ENCODE results near the gene AP5Z1. TPM values are rescaled to one million over a fixed set of nuclear protein-coding genes. Genes with fewer than 3 reads are reported as not detected.

Gene AP5Z1
- total and polyA plus RNA-seq, 2 donors (not counting 1 experiment from before 2014, with no cell fraction given) = 99.7 to 113 TPM

DNA sequence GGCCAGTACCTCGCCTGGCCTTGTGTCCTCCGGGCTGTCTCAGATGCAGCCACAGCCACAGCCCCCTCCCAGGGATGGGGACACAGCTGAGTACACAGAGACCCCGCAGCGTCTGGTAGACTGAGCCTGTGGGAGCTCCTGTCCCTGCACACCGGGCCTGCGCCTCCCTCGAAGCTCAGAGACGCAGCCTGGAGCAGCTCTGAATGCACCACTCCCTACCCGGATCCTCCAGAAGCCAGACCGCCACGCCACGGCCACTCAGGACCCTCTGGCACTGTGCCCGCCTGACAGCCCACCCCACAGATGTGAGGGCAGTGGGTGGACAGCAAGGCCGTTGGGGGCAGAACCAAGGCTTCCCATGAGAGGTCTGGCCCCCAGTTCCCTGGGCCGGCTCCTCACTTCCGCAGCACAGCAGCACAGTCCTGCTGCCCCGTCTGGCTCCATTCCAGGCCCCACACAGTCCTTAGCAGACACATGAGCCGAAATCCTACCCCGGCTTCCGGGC lies 45.6 kb downstream of the AP5Z1 start:
- Mint-ChIP-seq H3K4me1 (no peaks in the 10 kb centered on the region), H3K9me3 (ENCODE audit: insufficient read depth) (no peaks in the 10 kb centered on the region)
- POLR2A ChIA-PET = no interaction called here

DNA sequence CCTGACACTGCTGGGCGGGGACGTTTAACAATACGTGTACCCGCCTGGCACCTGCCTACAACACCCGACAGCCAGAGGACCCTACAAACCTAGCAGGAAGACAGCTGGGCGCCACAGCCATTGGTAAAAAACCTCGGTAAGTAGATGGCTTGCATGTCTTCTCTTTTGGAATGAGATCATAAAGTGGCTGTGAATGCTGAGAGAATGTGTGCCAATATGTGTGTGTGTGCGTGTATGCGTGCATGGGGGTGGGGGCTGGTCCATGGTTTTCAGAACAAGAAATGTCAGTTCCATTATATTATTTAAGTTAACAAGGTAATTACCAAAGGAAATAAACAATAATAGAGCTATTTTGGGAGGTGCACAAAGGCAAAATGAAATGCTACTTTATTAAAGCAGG lies 47.3 kb downstream of the AP5Z1 start:
- Mint-ChIP-seq H3K4me1 (no peaks in the 10 kb centered on the region), H3K27me3 (peaks cover 16% of the 10 kb centered on the region), H3K27ac (no peak overlapping the region), H3K9me3 (ENCODE audit: insufficient read depth) (no peaks in the 10 kb centered on the region), H3K4me3 (no peak overlapping the region)
- Histone ChIP-seq H3K4me2 (replicated peaks; ENCODE audit: low read depth, low read length, poor library complexity, severe bottlenecking) (no peak overlapping the region), H3K9ac (ENCODE audit: low read length) (no peak overlapping the region), H3K4me3 (ENCODE audit: control extremely low read depth in 1 of 5, extremely low read depth in 1 of 5, insufficient read depth in 1 of 5, low read depth in 2 of 5, low read length in 4 of 5) (no peak overlapping the region), H3K36me3 (replicated peaks in 1 of 2; ENCODE audit: control extremely low read depth in 1 of 2, control insufficient read depth in 1 of 2, extremely low read depth in 1 of 2, insufficient read depth in 2 of 2, low read length in 1 of 2) (no peaks in the 10 kb centered on the region), H4K20me1 (ENCODE audit: control insufficient read depth, insufficient read depth, low read length, poor library complexity, severe bottlenecking) (no peaks in the 10 kb centered on the region), H3K79me2 (ENCODE audit: control insufficient read depth, insufficient read depth, low read length) (no peaks in the 10 kb centered on the region), H3K27me3 (replicated peaks in 1 of 4; ENCODE audit: control extremely low read depth in 1 of 4, control insufficient read depth in 3 of 4, insufficient read depth in 4 of 4, low read length in 3 of 4) (peaks cover 0 to 3% (median 0%) of the 10 kb centered on the region in 4 experiments), H3K9me3 (ENCODE audit: control extremely low read depth in 1 of 3, control insufficient read depth in 2 of 3, insufficient read depth in 1 of 3, low read length in 2 of 3) (no peaks in the 10 kb centered on the region), H3K27ac (ENCODE audit: low read length in 2 of 2) (no peak overlapping the region), H3K4me1 (ENCODE audit: control insufficient read depth in 2 of 2, insufficient read depth in 2 of 2, low read length in 2 of 2) (no peaks in the 10 kb centered on the region), H2AFZ (ENCODE audit: insufficient read depth, low read depth, low read length, poor library complexity, severe bottlenecking) (no peak overlapping the region)
- DNase-seq = no peak
- intact Hi-C loops (cut with micrococcal nuclease) = no loop called here
- WGBS (ENCODE audit: insufficient coverage) = 80% methylated on average over 2 of the region's 9 CpGs
- TF ChIP-seq, protein P1, sequence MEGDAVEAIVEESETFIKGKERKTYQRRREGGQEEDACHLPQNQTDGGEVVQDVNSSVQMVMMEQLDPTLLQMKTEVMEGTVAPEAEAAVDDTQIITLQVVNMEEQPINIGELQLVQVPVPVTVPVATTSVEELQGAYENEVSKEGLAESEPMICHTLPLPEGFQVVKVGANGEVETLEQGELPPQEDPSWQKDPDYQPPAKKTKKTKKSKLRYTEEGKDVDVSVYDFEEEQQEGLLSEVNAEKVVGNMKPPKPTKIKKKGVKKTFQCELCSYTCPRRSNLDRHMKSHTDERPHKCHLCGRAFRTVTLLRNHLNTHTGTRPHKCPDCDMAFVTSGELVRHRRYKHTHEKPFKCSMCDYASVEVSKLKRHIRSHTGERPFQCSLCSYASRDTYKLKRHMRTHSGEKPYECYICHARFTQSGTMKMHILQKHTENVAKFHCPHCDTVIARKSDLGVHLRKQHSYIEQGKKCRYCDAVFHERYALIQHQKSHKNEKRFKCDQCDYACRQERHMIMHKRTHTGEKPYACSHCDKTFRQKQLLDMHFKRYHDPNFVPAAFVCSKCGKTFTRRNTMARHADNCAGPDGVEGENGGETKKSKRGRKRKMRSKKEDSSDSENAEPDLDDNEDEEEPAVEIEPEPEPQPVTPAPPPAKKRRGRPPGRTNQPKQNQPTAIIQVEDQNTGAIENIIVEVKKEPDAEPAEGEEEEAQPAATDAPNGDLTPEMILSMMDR (IDR thresholded peaks at IDR 0.05) = no peak
- TF ChIP-seq EZH2 (IDR thresholded peaks at IDR 0.05; ENCODE audit: borderline replicate concordance, insufficient read depth, low read depth, low read length, poor library complexity, severe bottlenecking) = no peak
- CTCF ChIA-PET = no interaction called here
- POLR2A ChIA-PET = no interaction called here
- ATAC-seq (ENCODE audit: low read depth) = no peak

More for the DNA sequence above, 45.6 kb downstream of the AP5Z1 start:
- H4K20me1 ChIP-seq (ENCODE audit: control insufficient read depth, insufficient read depth, low read length, poor library complexity, severe bottlenecking) = no peaks in the 10 kb centered on the region
- no peaks in the 10 kb centered on the region for H3K79me2 ChIP-seq (ENCODE audit: control insufficient read depth, insufficient read depth, low read length)
- ATAC-seq (ENCODE audit: low read depth) = no peak
- no peak overlapping the region for H3K27ac Mint-ChIP-seq
- H3K27me3 ChIP-seq (replicated peaks in 1 of 4; ENCODE audit: control extremely low read depth in 1 of 4, control insufficient read depth in 3 of 4, insufficient read depth in 4 of 4, low read length in 3 of 4) = peaks cover 0 to 7% (median 0%) of the 10 kb centered on the region in 4 experiments
- intact Hi-C loops (cut with micrococcal nuclease) = no loop called here
- no peaks in the 10 kb centered on the region for H3K36me3 ChIP-seq (replicated peaks in 1 of 2; ENCODE audit: control extremely low read depth in 1 of 2, control insufficient read depth in 1 of 2, extremely low read depth in 1 of 2, insufficient read depth in 2 of 2, low read length in 1 of 2)
- no peak overlapping the region for H3K4me2 ChIP-seq (replicated peaks; ENCODE audit: low read depth, low read length, poor library complexity, severe bottlenecking)
- no peak overlapping the region for H3K9ac ChIP-seq (ENCODE audit: low read length)
- peaks cover 16% of the 10 kb centered on the region for H3K27me3 Mint-ChIP-seq
- peaks cover 0 to 2% (median 0%) of the 10 kb centered on the region in 3 donors for H3K9me3 ChIP-seq (ENCODE audit: control extremely low read depth in 1 of 3, control insufficient read depth in 2 of 3, insufficient read depth in 1 of 3, low read length in 2 of 3)
- no peak overlapping the region for H2AFZ ChIP-seq (ENCODE audit: insufficient read depth, low read depth, low read length, poor library complexity, severe bottlenecking)
- no peak for DNase-seq
- no peak overlapping the region for H3K4me3 ChIP-seq (ENCODE audit: control extremely low read depth in 1 of 5, extremely low read depth in 1 of 5, insufficient read depth in 1 of 5, low read depth in 2 of 5, low read length in 4 of 5)
- no peak overlapping the region for H3K27ac ChIP-seq (ENCODE audit: low read length in 2 of 2)
- CTCF ChIA-PET = no interaction called here
- TF ChIP-seq, protein P1 (IDR thresholded peaks at IDR 0.05) = no peak
- TF ChIP-seq EZH2 (IDR thresholded peaks at IDR 0.05; ENCODE audit: borderline replicate concordance, insufficient read depth, low read depth, low read length, poor library complexity, severe bottlenecking) = no peak
- WGBS (ENCODE audit: insufficient coverage) = 95% methylated on average over 20 of the region's 20 CpGs
- no peaks in the 10 kb centered on the region for H3K4me1 ChIP-seq (ENCODE audit: control insufficient read depth in 2 of 2, insufficient read depth in 2 of 2, low read length in 2 of 2)
- H3K4me3 Mint-ChIP-seq = no peak overlapping the region

Measured in B cell (primary cell).